ENCODE results near the gene ZNRF1.

ZNRF1 gene

DNA sequence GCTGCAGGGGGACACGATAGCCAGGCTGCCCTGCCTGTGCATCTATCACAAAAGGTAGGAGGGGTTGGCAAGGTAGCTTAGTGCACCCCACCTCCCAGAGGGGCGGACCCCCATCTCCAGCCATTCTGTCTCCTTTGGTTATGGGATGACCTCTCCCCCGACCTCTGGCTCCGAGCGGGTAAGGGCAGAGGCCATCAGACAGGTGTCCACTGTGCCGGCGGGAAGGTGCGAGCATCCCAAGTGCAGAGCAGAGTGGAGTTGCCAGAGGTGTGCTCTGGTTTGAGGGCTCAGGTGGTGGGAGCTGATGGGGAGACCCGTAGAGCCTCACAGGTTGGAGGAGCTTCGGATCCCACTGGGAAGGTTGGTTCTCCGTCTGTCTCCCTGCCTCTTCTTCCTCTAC lies 106.0 kb downstream of the ZNRF1 start:
- no peak for DNase-seq (ENCODE audit: low read depth)
- TF ChIP-seq, protein P1, sequence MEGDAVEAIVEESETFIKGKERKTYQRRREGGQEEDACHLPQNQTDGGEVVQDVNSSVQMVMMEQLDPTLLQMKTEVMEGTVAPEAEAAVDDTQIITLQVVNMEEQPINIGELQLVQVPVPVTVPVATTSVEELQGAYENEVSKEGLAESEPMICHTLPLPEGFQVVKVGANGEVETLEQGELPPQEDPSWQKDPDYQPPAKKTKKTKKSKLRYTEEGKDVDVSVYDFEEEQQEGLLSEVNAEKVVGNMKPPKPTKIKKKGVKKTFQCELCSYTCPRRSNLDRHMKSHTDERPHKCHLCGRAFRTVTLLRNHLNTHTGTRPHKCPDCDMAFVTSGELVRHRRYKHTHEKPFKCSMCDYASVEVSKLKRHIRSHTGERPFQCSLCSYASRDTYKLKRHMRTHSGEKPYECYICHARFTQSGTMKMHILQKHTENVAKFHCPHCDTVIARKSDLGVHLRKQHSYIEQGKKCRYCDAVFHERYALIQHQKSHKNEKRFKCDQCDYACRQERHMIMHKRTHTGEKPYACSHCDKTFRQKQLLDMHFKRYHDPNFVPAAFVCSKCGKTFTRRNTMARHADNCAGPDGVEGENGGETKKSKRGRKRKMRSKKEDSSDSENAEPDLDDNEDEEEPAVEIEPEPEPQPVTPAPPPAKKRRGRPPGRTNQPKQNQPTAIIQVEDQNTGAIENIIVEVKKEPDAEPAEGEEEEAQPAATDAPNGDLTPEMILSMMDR (IDR thresholded peaks at IDR 0.05; ENCODE audit: low read depth, low read length, missing control alignments), result no peak
- no peak overlapping the region for H3K4me3 ChIP-seq (ENCODE audit: low read depth, low read length)

DNA sequence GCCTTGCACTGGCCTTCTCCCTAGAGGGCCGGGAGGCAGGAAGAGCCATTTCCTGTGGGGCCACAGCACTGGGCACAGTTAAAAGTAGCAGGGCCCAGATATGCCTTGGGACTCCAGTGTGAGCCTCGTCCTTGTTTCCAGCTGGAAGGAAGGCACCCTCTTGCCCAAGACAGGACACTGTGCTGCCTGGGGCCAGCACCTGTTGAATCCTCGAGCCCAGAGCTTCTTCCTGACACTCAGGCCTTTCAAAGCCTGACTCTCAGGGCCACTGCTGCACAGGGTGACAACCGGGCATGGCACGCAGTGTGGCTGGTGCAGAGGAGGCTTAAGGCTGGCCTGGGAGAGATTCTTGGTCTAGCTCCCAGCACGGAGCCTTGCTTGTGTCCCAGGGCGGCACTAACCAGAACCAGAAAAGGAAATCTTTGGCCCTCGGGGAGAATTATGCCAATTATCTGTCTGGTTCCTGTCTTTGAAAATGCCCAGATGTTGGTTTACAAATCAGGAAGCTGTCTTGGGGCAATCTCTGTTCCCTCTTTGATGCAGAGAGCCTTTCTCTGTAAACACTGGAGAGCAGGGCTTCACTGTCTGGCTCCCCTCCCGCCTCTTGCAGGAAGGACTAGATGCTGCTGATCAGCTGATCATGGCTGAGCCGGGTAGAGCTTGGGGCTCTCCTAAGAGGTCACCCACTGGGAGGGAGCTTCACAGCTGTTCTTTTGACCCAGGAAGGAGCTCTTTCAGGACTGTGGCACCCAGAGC lies 106.7 kb downstream of the ZNRF1 start:
- H3K4me3 ChIP-seq (ENCODE audit: low read depth, low read length), result no peak overlapping the region
- no peak for DNase-seq (ENCODE audit: low read depth)
- TF ChIP-seq, protein P1 (IDR thresholded peaks at IDR 0.05; ENCODE audit: low read depth, low read length, missing control alignments), result no peak

DNA sequence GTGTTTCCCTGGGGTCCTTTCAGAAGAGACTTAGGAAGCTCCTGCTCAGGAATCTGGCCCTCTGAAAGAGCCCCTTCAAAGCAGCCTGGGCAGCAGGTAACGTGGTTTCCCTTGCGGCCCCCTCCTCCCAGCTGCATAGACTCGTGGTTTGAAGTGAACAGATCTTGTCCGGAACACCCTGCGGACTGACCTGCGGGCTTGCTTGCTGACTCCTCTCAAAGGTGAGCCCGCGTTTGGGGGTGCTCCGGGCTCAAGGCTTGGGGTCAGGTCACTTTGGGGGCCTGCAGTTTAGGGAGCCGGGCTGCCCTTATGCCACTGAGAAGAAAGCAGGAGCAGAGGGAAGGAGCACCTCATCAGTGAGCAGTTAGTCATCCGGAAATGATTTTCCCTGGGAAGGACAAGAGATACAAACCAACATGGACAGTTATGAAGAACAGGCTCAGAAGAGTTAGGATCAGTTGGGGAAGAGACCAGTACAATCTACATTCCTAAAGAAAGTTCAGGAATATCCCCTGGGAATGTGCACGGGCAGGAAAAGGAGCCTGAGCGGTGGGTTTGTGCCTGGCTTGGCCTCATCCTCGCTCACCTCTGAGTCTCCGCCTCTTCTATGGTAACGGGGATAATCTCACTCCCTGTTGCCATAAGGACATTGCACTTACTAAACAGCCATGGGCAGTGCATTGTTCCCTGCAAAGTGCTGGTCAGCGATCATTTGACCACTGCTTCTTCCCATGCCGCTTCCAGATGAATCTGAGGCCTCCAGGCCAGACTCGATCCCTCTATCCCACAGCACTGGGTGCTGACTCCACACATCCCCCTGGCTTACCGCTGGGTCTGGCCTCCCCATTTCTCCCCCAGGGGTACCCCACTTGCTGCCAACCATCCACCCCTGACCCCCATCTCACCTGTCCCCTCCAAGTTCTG lies 107.8 kb downstream of the ZNRF1 start:
- TF ChIP-seq, protein P1 (IDR thresholded peaks at IDR 0.05; ENCODE audit: low read depth, low read length, missing control alignments), result no peak
- H3K4me3 ChIP-seq (ENCODE audit: low read depth, low read length), result no peak overlapping the region
- DNase-seq (ENCODE audit: low read depth), result no peak

GRCh38 chr16:75107505-75107904 lies 108.7 kb downstream of the ZNRF1 start:
- H3K4me3 ChIP-seq (ENCODE audit: low read depth, low read length), result no peak overlapping the region

DNA sequence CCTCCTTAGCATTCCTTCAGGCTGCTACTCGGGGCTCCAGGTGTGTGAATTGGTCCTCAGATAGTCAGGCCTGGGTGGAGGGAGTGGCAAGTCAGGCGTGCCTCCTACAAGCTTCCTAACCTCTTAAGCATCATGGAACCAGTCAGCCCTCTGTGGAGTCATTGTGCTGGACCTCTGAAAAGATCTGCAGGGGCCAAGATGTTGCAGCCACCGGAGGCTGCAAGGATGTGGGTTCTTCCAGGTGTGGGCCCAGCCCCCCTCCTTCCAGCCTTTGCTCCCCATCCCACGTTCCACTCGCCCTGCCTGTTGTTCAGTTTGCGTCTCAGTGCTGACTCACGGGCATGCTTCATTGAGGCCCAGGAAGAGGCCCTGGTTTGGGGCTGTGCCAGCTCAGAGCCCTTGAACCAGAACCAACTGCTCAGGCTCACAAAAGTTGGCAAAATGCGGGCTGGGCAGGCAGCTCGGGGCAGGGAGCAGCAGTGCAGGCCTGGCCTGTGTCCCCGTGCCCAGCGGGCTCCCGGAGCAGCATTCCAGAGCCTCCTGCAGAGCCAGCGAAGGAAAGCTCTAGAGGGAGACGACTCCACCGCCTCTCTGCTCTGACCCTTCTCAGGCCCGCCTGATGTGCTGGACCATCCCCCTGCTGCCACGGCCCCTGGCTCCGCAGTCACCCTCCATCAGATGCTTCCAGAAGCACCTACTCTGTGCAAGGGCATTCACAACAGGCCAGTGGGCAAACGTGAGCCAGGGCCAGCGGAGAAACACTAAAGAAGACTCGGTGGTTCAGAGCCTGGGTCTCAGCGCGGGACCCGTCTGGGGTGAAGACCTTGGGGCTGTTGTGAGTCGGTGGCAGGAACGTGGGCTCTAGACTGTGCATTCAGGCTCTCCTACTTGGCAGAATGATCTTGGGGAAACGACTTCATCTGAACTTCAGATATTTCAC lies 110.2 kb downstream of the ZNRF1 start:
- no peak for DNase-seq (ENCODE audit: low read depth)
- TF ChIP-seq, protein P1 (IDR thresholded peaks at IDR 0.05; ENCODE audit: low read depth, low read length, missing control alignments), result no peak
- peak overlapping the region; percentile 31 for H3K4me3 ChIP-seq (ENCODE audit: low read depth, low read length)

More at GRCh38 chr16:75107505-75107904, 108.7 kb downstream of the ZNRF1 start:
- no peak for DNase-seq (ENCODE audit: low read depth)
- TF ChIP-seq, protein P1 (IDR thresholded peaks at IDR 0.05; ENCODE audit: low read depth, low read length, missing control alignments), result no peak

GRCh38 chr16:75109732-75110243 lies 111.0 kb downstream of the ZNRF1 start:
- no peak for DNase-seq (ENCODE audit: low read depth)
- peak overlapping the region; percentile 31; the same call in 1 of the 2 replicates for H3K4me3 ChIP-seq (ENCODE audit: low read depth, low read length)

More at GRCh38 chr16:75109732-75110243, 111.0 kb downstream of the ZNRF1 start:
- TF ChIP-seq, protein P1 (IDR thresholded peaks at IDR 0.05; ENCODE audit: low read depth, low read length, missing control alignments), result peak; percentile 28

Data from GM12864 (cell line).